K562 (cell line): ENCODE measurements around the gene CADM2. TPM values are rescaled to one million over a fixed set of nuclear protein-coding genes. Genes with fewer than 3 reads are reported as not detected.

Experiments used
- ATAC-seq: fragments of 200-7000 bp; cut with Tn5 transposase; 3 replicates; pipeline ENCODE4 v1.9.1; 2020; ENCODE audit warnings: moderate library complexity
- BruUV-seq: library from RNA; stranded (reverse); fragments of 400-500 nt; replicated peaks from 2 replicates; lab custom pipeline; 2021; lab: Mats Ljungman, UMichigan
- CTCF ChIA-PET: fragments of 300-600 bp; formaldehyde crosslinking; extraction: SDS; loops from one replicate; lab custom pipeline; 2021; ENCODE audit warnings: low intra/inter-chr PET ratio; lab: Yijun Ruan, JAX
- POLR2A ChIA-PET: fragments of 300-600, 350-650 bp; sonication (Branson Sonifier 250); formaldehyde crosslinking; extraction: SDS; loops from one replicate; lab custom pipeline; 2021; ENCODE audit warnings: antibody characterized with exemption, inconsistent platforms; lab: Yijun Ruan, JAX
- DNase-seq, 4 experiments: peaks; one replicate each; pipeline versions ENCODE4 v3.0.0 to v3.0.0-alpha.2; 2011 to 2018; ENCODE audit warnings: low spot score in 3 of 4, mixed read lengths in 3 of 4; ENCODE audit errors: extremely low read depth in 1 of 4
- FAIRE-seq: peaks from 2 replicates; lab custom pipeline; 2011; peaks lifted over from hg19 to GRCh38; lab: Jason Lieb, UNC
- H2AFZ ChIP-seq: 2 replicates; pipeline ENCODE4 v1.6.0; 2011; ENCODE audit warnings: low read depth, low read length, control low read depth, inconsistent platforms
- H3K27ac ChIP-seq: fragments of 200-600 bp; 3 replicates; pipeline ENCODE4 v1.8.0; 2011; ENCODE audit warnings: low read depth, mild to moderate bottlenecking, control low read depth, inconsistent platforms, low read length, moderate library complexity, mixed read lengths; ENCODE audit errors: extremely low read depth
- H3K27me3 ChIP-seq, 2 experiments: fragments of 300-600 bp in 1 of 2; 2 replicates in 1 of 2; 3 replicates in 1 of 2; pipeline versions ENCODE4 v1.6.0 to v1.8.0; 2011; ENCODE audit warnings: inconsistent platforms in 2 of 2, low read length in 2 of 2, mild to moderate bottlenecking in 1 of 2, mixed read lengths in 1 of 2, moderate library complexity in 1 of 2; ENCODE audit not compliant: control insufficient read depth in 2 of 2, insufficient read depth in 2 of 2
- H3K36me3 ChIP-seq: fragments of 300-600 bp; 3 replicates; pipeline ENCODE4 v1.8.0; 2011; ENCODE audit warnings: mild to moderate bottlenecking, low read length, inconsistent platforms; ENCODE audit not compliant: control insufficient read depth, insufficient read depth
- H3K4me1 ChIP-seq, 2 experiments: fragments of 200-600 bp in 1 of 2; replicated peaks in 1 of 2; 2 replicates in 1 of 2; 3 replicates in 1 of 2; pipeline versions ENCODE4 v1.5.1 to v1.8.0; 2011; ENCODE audit warnings: inconsistent platforms in 2 of 2, low read length in 2 of 2, mild to moderate bottlenecking in 1 of 2, mixed read lengths in 1 of 2, moderate library complexity in 1 of 2; ENCODE audit not compliant: control insufficient read depth in 2 of 2, insufficient read depth in 2 of 2
- H3K4me2 ChIP-seq: 2 replicates; pipeline ENCODE4 v1.6.1; 2011; ENCODE audit warnings: low read length, control low read depth, inconsistent platforms, mixed read lengths; ENCODE audit not compliant: insufficient read depth
- H3K4me3 ChIP-seq: fragments of 200-600 bp; sonication (generic), shearing (Covaris generic); 2 replicates; pipeline ENCODE4 v1.5.1; 2016; ENCODE audit warnings: control low read depth, inconsistent platforms
- H3K79me2 ChIP-seq: fragments of 200-600 bp; 3 replicates; pipeline ENCODE4 v1.8.0; 2011; ENCODE audit warnings: low read length, inconsistent platforms; ENCODE audit not compliant: control insufficient read depth, insufficient read depth
- H3K9ac ChIP-seq, 2 experiments: 2 replicates each; pipeline versions ENCODE4 v1.6.0 to v1.6.1; 2011; ENCODE audit warnings: low read depth in 2 of 2, low read length in 2 of 2, control low read depth in 1 of 2, inconsistent platforms in 1 of 2, mild to moderate bottlenecking in 1 of 2, mixed read lengths in 1 of 2; ENCODE audit not compliant: insufficient read depth in 1 of 2
- H3K9me1 ChIP-seq: one replicate; pipeline ENCODE4 v1.6.0; 2011; ENCODE audit warnings: inconsistent platforms, mild to moderate bottlenecking, low read length, moderate library complexity; ENCODE audit not compliant: control insufficient read depth, insufficient read depth
- H3K9me3 ChIP-seq: replicated peaks from 2 replicates; pipeline ENCODE4 v1.5.1; 2011; ENCODE audit warnings: low read depth, low read length, inconsistent platforms; ENCODE audit not compliant: control insufficient read depth, insufficient read depth
- H4K20me1 ChIP-seq: replicated peaks from 2 replicates; pipeline ENCODE4 v1.6.1; 2011; ENCODE audit warnings: low read length, inconsistent platforms, mixed read lengths; ENCODE audit not compliant: control insufficient read depth, insufficient read depth
- E2F6 ChIP-seq, 2 experiments: IDR thresholded peaks; 2 replicates each; pipeline ENCODE4 v1.6.1; 2011; ENCODE audit warnings: borderline replicate concordance in 1 of 2, control low read depth in 1 of 2, low read depth in 1 of 2, low read length in 1 of 2, mild to moderate bottlenecking in 1 of 2, mixed read lengths in 1 of 2, moderate library complexity in 1 of 2; ENCODE audit not compliant: insufficient read depth in 1 of 2, insufficient read length in 1 of 2, poor library complexity in 1 of 2, severe bottlenecking in 1 of 2; ENCODE audit errors: extremely low read depth in 1 of 2
- ESRRB ChIP-seq: fragments of 250-450 bp; sonication (Bioruptor Pico); IDR thresholded peaks from 2 replicates; pipeline ENCODE4 v1.5.0; 2020; ENCODE audit warnings: mild to moderate bottlenecking, moderate library complexity, borderline replicate concordance
- HMG20B ChIP-seq: fragments of 250-450 bp; sonication (Bioruptor Pico); IDR thresholded peaks from 2 replicates; pipeline ENCODE4 v1.5.0; 2021; ENCODE audit warnings: mild to moderate bottlenecking
- POLR2H ChIP-seq: IDR thresholded peaks from 2 replicates; pipeline ENCODE4 v1.6.1; 2016; ENCODE audit warnings: missing genetic modification characterization, low read depth, mild to moderate bottlenecking, control low read depth, missing compliant biosample characterization, moderate library complexity
- SUPT5H ChIP-seq: fragments of 450-650 bp; IDR thresholded peaks from 2 replicates; pipeline ENCODE4 v1.6.1; 2016
- ZNF165 ChIP-seq: fragments of 250-450 bp; sonication (Bioruptor Pico); IDR thresholded peaks from 2 replicates; pipeline ENCODE4 v1.4.0; 2020; ENCODE audit warnings: borderline replicate concordance
- ZNF57 ChIP-seq: fragments of 450-650 bp; formaldehyde crosslinking; IDR thresholded peaks from 2 replicates; pipeline ENCODE4 v1.4.0; 2020; ENCODE audit warnings: mild to moderate bottlenecking, moderate library complexity
- ZNF778 ChIP-seq: fragments of 450-650 bp; formaldehyde crosslinking; IDR thresholded peaks from 2 replicates; pipeline ENCODE4 v1.4.0; 2020; ENCODE audit warnings: mild to moderate bottlenecking, moderate library complexity
- in situ Hi-C: fragments of 300-500 bp; cut with MboI; formaldehyde crosslinking; loops from 4 replicates; pipeline ENCODE4 v1.15.0; 2018; ENCODE audit warnings: inconsistent platforms, mixed read lengths
- intact Hi-C: fragments of 100-400 bp; cut with micrococcal nuclease; formaldehyde crosslinking; loops from 2 replicates; pipeline ENCODE4 v1.14.2; 2022
- polyA plus RNA-seq, 8 experiments: library from polyadenylated mRNA; depleted of rRNA in 4 of 8; stranded (reverse) in 5 of 8; unstranded in 3 of 8; fragments of >200 nt; fragmentation: Nextera tagmentation in 2 of 8; fragmentation: Illumina TruSeq in 1 of 8; extraction: Ambion mirVana in 2 of 8; extraction: Trizol in 1 of 8; gene quantifications; 2 replicates each; pipeline versions ENCODE4 v1.2.1 to v1.2.3, GENCODE V29; 2011 to 2014; ENCODE audit warnings: inconsistent platforms in 1 of 8, missing spikeins in 1 of 8
- total RNA-seq, 7 experiments: library from RNA; depleted of rRNA in 6 of 7; stranded (reverse); fragments of >200 nt in 6 of 7; fragmentation: Illumina TruSeq in 2 of 7; extraction: Trizol in 2 of 7; gene quantifications; 2 replicates each; pipeline versions ENCODE4 v1.2.1 to v1.2.3, GENCODE V29; 2011 to 2021; ENCODE audit warnings: low replicate concordance in 1 of 7

CADM2 gene
- total and polyA plus RNA-seq, 9 of the 15 experiments (the other 6 are each of a cell fraction or from before 2014, with no cell fraction given): 0.11 to 3.2 (median 0.95) TPM

DNA sequence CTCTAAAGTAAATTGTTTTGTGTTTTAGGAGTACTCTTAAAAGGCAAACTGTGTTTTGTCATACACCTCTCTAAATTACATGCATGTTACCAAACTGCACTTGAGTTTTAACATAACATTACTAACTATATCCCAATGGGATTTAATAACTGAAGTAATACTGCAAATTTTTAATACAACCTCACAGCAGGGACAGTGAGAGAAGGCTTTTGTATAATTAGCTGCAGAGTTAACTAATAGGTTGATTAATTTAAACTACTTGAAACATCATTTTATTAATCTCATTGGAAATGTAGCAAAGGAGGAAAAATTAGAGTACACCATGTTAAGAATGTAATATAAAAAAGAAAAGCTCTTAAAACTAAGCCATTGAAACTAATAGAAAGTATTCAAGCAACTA lies 417.3 kb downstream of the CADM2 start:
- H3K4me3 ChIP-seq: no peak overlapping the region
- ChIA-PET POLR2A (no interaction called here), CTCF (no interaction called here)
- FAIRE-seq (no peak), ATAC-seq (no peak), DNase-seq (no peak)
- no peaks in the 10 kb centered on the region for H3K27me3 ChIP-seq
- H4K20me1 ChIP-seq: no peaks in the 10 kb centered on the region
- in situ Hi-C loops: no loop called here
- no peaks in the 10 kb centered on the region for H3K9me1 ChIP-seq
- H3K36me3 ChIP-seq: no peaks in the 10 kb centered on the region
- intact Hi-C loops: no loop called here
- H3K27ac ChIP-seq: no peak overlapping the region
- no peaks in the 10 kb centered on the region for H3K4me1 ChIP-seq
- no peak for TF ChIP-seq E2F6 (IDR thresholded peaks at IDR 0.05; ENCODE audit: borderline replicate concordance in 1 of 2, extremely low read depth in 1 of 2, insufficient read depth in 1 of 2, insufficient read length in 1 of 2, low read depth in 1 of 2, low read length in 1 of 2, poor library complexity in 1 of 2, severe bottlenecking in 1 of 2)
- no peak for TF ChIP-seq ZNF778
- TF ChIP-seq ZNF57 (CRISPR knock-in tag): no peak
- no peak for TF ChIP-seq ESRRB (CRISPR knock-in tag)
- no peak for TF ChIP-seq ZNF165 (CRISPR knock-in tag)
- no peak for TF ChIP-seq SUPT5H
- no peak for TF ChIP-seq POLR2H (tag)
- no peak for TF ChIP-seq HMG20B (CRISPR knock-in tag)
- no peak overlapping the region for H3K9ac ChIP-seq
- H3K79me2 ChIP-seq: no peaks in the 10 kb centered on the region
- BruUV-seq: no TSS peak
- H2AFZ ChIP-seq: no peak overlapping the region
- no peak overlapping the region for H3K4me2 ChIP-seq
- H3K9me3 ChIP-seq: no peaks in the 10 kb centered on the region
